Dedifferentiated amniotic fluid mesenchymal stem cell (primary cell): Measurements from ENCODE around the gene SPTBN5.

Experiments
- DNase-seq: peaks from one replicate; pipeline ENCODE4 v3.0.0-alpha.2; 2016; ENCODE audit errors: extremely low spot score

SPTBN5 gene

DNA sequence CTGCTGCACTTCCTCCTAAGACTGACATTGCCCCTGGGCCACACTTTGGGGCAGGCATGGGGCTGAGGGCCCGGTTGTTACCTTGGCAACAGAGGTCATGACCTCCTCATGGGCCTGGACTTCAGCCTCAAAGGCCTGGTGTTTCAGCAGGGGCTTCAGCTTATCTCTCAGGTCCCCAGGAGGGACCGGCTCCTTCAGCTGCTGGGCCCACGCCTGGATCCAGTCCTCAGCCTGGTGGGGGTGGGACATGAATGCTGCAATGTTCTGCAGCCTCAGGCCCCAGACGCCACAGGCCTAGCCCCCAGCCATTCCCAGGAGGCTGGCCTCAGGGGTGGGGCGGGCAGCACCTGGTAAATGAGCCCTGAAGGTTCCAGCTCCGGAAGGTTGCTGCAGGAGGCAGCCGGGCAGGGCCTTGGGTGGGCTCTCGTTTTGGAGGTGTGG lies 27.6 kb downstream of the SPTBN5 start:
- DNase-seq = no peak

DNA sequence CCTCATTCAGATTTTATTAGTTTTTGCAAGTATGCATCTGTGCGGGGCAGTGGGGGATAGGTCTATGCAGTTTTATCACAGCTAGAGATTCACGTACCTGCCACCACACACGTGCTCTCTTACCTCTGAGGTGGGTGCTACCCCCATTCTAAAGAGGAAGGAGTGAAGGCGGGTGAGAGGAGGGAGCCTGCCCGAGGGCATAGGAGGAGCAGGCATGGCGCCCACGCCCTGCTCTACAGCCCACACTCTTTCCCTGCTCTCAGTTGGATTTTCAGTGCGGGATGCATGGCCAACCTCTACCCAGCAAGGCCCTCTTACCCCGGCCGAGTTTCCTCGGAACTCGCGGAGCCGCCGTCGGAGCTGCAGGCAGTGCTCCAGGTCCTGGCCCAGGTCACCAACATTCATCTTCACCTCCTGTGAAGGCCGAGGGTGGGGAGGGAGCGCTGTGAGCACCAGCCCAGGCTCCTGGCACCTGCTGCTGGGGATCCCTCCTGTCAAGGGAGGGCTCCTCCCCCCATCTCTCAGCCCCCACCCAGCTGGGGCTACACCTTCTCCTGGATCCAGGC lies 28.3 kb downstream of the SPTBN5 start:
- no peak for DNase-seq

DNA sequence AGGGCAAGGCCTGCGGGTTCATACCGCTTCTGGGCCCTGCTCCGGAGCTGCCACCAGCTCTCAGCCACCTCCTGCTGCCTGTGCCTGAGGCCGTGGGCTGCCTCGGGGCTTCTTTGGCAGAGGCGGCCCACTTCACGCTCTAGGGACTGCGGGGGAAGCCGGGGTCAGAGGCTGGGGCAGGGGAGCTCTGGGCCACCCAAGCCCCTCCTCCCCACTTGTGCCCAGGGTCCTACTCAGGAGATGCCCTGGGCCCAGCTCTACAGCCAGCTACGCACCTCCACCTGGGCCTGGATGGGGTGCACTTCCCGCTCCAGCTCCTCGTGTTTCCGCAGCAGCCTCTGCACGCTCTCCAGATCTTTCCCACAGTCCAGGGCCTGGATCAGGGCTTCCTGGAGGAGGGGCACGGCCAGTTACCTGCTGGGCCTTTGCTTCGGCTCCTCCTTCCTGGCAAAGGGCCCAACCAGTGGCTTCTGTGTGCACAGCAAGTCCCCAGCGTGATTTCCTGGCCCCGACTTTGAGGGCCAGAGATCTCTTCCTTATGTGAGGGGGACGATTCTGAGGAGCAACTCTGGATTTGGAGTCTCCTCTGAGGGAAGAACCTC lies 31.2 kb downstream of the SPTBN5 start:
- DNase-seq = no peak

DNA sequence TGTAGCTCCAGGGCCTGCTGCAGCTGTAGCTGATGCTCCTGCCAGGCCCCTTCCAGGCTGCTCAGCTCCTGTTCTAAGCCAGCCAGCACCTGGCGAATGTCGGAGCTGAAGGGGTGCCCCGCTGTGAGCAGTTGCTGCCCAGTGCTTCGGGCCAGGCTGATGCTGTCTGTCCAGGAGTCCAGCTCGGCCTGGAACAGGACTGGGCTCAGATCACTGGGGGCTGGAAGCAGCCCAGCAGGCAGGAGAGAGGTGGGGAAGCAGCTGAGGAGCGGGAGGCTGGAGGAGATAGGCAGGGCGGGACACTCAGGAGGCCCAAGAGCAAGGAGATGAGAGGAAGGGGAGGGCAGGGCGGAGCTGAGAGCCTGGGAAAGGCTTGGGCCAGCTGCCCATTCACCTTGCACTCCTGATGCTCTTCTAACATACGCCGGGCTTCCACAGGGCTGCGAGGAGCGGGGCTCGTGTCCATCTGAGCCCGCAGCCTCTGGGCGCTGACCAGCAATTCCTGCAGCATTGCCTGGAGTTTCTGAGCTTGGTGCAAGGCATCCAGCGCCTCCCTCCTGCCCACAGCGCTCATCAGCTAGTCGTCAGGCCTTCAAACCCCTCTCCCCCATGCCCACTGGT lies 32.0 kb downstream of the SPTBN5 start:
- DNase-seq = no peak

DNA sequence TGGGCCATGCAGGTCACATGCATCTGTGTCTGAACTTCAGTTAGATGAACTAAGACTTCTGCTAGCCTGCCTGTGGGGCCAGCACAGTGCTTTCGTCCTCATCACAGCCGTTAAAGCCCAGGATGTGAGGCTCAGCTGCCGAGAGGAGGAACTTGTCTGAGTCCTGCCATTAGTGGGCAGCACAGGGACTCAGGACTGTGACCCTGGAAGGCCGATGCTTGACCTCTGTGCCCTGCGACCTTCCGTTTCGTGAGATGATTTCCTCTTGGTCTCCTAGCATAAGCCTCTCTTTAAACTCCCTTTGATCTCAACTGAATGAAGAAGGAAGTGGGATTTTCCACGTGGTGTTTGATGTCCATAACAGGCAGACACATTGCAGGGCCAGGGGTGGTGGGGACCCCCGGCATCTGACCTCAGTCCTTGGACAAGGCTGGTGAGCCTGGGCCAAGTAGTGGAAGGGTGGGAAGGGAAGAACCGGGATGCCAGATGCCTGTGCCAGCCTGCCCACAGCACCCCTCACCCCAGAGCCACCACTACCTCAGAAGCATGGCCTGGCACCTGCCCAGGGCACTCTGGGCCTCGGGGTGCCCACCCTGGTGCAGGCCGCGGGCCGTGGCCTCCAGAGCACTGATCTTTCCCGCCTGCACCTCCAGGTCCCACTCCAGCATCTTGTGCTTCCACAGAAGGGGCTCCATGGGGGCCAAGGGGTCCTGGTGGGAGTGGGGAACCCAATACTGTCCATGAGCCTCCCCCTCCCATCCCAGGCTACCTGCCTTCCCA lies 33.6 kb downstream of the SPTBN5 start:
- no peak for DNase-seq

DNA sequence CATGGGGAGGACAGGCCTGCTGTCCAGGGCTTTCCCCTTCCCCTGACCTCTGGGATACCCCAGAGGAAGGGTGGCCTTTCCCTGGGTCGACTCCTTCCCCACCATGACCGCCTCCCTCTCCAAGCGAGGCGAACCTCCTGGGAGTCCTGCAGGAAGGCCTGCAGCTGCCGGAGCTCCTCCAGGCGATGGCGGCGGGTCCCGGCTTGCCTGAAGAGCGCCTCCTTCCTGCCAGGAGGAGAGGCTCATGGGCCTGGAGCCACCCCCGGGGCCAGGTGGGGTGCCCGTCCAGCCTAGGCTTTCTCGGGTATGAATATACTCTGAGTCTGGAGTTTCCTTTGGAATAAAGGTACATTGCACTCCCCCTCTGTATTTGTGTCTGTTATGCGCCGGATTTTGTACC lies 35.1 kb downstream of the SPTBN5 start:
- DNase-seq = no peak

DNA sequence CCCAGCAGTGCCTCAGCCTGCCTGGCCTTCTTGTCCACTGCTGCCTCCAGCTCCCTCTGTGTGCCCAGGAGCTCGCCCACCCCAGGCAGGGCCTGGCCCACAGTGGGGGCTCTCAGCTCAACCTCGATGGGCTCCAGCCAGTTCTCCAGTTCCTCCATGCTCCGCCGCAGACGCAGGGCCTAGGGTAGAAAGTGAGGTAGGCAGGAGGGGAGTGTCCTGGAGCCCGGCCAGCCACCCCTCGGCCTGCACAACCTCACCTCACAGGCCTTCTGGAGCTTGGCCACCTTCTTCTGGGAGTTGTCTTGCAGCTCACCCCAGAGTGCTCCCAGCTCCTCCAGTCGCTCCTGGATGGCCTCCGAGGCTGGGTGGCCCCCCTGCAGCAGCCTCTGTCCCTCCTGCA lies 36.5 kb downstream of the SPTBN5 start:
- no peak for DNase-seq

DNA sequence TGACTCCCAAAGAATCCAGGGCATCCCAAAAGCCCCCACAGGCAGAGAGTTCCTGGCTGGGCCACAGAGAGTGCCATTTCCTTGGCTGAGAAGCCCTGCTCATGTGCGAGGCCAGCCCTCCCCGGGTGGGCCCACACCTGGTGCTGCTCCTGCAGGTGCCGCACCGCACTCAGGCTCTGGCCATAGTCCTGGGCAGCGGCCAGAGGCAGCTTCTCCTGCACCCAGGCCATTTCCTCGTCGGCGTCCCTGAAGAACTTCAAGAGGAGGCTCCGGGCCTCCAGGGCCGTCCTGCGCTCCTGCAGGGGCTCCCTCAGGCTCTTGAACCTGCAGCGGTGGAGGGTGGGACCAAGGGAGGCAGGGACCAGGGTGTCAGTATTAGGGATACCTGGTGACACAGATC lies 37.1 kb downstream of the SPTBN5 start:
- DNase-seq = no peak

DNA sequence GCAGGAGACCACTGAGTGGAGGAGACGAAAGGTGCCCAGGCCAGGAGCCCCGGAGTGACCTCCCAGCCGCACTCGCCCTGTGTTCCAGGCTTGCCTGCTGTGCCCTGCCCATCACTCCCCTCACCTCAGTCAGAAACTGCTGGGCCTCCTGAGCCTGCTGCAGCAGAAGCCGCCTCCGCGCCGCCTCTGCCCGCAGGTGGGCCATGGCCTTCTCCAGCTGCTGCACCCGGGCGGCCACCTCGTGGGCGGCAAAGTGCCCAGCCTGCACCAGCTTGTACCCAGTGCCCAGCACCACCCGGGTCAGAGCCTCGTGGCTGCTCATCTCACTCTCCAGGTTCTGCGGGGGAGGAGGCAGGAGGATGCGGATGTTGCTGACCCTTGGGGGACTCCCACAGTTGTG lies 37.6 kb downstream of the SPTBN5 start:
- DNase-seq = no peak

DNA sequence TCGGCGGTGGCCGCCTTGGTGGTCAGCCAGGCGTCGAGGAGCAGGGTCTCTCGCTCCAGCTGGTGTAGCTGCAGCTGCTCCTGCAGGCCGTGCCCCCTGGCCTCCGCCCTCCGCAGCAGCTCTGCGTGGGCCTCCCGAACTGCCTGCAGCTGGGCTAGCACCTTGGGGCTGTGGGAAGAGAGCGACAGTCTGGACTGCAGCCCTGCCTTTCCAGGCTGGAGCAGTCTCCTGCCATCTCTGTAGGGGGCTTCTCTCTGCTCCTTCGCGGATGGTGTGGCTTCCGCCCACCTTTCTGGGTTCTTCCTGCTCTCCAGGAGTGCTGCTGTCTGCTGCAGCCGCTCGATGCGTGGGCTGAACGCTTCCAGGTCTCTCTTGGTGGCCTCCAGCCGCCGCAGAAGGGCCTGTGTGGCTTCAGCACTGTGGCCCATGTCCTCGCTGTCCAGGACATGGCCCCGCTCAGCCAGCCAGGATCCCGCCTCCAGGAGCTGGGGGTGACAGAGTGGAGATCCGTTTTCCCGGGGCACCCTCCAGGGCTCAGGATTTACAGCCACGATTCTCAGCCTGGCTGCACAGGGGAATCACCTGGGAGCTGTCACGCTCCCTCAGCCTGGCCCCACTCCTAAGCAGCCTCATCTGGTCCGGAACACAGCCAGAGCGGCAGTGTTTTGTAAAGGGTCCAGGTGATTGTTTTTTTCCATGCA lies 38.4 kb downstream of the SPTBN5 start:
- no peak for DNase-seq

DNA sequence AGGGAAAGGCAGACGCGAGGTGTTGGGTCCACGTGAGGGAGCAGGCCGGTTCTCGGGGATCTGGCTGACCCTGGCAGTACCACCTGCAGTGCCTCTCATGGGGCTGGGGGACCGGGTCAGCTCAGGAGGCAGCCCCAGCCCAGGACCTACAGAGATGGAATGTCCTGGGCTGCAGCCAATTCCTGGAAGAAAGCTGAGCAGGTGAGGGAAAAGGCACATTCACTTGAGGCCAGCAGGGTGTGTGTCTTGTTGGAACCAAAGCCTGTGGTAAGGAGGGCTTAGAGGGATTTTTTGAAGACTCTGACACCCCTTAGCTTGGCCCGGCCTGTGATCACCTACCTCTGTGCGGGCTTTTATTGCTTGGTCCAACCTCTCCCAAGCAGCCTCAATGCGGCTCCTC lies 39.4 kb downstream of the SPTBN5 start:
- no peak for DNase-seq

DNA sequence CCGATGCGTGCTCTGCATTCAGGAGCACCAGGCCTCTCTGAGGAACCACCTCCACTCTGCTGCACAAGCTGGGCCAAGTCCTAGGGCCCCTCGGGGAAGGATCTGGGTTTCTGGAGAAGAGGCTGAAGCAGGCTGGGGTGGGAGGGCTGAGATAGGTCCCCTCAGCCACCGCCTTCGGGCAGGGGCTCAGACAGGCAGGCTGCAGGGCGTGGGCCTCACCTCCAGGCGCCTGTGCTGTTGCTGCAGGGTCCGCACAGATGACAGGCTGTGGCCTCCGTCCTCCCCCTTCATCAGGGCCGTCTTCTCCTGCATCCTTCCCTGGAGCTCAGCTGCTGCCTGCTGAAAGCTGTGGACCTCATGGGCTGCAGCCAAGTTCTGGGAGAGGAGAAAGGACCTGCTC lies 40.0 kb downstream of the SPTBN5 start:
- no peak for DNase-seq

DNA sequence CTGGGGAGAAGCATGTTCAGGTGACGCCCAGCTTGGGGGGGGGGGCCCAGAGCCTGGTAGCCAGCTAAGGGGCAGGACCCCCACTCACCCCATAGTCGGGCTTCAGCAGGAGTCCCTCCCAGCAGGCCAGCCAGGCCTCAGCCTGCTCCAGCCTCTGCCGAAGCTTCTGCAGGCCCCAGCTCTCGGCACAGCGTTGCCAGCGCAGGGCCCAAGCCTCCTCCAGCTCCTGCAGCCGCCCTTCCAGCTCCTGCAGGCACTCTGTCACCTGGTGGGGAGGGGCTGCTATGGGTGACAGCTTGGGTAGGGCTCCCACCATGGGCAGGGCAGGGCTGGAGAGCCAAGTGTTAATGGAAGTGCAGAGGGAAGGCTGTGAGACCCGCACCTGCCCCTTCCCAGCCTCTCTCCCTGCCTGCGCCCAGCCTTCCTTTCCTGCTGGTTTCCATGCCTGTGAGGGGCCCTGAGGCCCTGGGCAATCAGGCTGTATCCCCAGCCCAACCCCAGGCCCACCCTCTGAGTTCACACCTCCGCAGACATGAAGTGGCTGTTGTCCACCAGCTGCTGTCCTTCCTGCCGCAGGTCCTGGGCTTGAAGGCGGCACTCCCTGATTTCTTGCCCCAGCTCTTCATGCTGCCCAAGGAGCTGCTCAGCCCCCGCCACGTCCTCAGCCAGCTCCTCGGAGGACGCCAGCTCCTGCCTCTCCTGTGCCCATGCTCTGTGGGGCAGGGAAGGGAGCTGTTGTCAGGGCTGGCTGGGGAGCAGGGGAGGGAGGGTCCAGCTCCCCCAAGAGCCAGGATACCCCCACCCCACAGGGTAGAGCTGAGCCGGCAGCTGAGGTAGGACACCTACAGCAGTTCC lies 40.9 kb downstream of the SPTBN5 start:
- no peak for DNase-seq

DNA sequence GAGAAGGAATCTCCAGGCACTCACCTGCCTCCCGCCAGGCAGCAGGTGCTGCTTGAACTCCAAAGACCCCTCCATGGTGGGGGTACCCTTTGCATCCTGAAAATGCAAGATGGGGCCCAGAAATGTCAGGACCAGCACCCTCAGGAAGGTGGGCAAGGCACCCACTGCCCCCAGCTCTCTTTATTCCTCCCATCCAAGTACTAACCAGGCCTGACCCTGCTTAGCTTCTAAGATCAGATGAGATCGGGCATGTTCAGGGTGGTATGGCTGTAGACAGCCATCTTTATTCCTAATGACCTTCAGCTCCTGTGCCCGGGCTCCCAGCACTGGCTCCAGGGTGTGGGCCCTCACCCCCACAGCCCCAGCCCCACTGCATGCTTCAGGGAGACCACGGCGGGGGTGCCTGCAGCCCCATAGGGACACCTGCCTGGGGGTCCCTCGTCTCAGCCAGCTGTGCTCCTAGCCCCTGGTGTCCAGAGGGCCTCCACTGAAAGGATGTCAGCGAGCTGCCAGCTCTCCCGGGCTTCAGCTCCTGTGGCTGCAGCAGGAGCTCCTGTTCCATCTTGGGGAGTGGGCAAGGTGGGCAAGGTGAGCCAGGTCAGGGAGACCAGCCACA lies 42.0 kb downstream of the SPTBN5 start:
- no peak for DNase-seq

DNA sequence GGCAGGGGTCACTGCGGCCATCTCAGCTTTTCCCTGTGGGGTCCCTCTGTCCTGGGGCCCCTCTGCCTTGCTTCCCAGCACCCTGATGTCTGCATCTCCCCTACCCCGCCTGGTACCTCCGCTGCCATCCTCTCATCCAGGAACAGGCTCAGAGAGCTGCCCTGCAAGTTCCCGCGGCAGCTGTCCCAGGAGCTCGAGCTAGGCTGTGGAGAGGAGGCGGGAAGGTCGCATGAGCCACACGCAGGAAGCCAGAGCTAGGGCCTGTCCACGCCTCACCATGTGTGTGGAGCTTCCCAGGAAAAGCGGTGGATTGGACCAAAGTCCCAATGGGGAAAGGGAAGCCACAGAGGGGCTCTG lies 42.7 kb downstream of the SPTBN5 start:
- DNase-seq = no peak

DNA sequence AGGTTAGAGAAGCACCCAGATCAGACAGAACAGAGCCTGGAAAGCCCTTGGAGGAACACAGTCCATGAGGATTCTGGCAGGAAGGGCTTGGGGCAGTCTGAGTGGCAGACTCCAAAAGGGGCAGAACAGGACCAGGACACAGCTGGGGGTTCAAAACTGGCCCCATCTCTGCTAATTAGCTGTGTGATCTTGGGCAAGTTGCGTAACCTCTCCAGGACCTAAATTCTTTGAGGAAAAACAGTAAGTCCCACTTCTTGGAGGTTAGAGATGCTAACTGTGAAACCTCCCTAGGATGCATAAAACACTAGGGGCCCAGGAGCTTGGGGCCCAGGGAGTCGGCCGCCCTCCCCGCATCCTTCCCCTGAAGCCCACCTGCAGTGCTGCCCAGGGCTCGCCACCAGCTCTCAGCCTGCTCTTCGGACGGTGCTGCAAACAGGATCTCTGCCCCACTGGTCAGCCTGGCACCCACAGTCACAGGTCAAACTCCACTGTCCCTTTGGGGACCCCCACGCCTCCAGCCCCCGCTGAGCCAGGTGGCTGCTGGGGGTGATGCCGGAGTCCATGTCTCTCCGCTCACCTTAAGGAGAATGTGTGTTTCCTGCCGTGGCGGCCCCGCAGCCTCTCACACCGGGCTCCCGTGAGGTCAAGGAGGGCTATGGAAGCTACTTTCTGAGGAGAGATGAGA lies 43.2 kb downstream of the SPTBN5 start:
- no peak for DNase-seq

DNA sequence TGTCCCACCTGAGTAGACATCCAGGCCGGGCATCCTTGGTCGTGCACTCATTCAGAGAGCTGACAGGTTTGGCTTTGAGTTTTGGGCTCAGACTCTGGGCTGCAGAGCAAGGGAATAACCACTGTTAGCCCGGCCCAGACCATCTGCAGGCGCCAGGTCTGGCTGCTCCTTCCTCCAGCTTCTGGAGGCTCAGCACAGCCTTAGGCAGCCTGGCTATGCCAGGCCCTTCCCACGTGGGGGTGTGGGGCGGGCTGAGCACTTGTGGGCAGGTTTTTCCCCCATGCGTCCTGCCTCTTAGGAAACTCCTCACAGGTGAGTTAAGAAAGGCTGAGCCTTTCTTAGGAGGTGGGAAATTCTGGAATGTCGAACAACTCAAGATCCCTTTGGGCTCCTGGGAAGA lies 44.0 kb downstream of the SPTBN5 start:
- DNase-seq = no peak

DNA sequence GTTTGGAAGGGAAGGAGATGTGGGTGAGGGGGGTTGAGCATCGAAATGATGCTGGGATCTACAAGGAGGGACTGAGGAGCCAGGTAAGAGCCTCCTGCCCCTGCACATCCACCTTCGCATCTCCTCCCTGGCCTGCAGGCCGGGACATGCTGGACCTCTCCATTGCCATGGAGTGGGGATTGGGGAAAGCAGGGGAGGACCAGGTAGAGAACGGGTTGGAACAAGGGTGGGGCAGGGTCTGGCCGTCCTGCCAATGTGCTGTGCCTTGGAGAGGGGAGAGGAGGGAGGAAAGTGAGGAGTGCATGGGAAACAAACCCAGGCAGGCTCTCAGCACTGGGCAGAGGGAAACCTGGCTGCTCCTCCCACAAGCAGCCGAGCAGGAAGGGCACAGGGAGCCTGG lies 44.6 kb downstream of the SPTBN5 start:
- DNase-seq = no peak

DNA sequence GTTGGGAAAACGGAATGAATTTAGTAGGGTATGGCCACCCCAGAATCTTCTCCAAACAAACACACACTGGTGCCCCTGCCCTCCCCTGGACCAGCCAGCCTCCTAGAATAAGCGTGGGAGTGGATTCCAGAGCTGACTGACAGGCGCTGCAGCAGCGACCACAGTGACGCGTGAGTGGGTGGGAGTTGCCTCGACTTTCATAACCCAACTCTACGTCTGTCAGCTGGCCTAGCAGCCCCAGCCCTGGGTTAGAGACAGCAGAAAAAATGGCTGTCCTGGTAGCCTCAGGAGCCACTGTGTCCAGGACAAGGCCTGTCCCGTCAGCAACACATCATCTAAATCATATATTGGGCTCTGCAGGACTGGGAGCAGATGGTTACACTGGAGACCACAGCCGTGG lies 45.2 kb downstream of the SPTBN5 start:
- no peak for DNase-seq

DNA sequence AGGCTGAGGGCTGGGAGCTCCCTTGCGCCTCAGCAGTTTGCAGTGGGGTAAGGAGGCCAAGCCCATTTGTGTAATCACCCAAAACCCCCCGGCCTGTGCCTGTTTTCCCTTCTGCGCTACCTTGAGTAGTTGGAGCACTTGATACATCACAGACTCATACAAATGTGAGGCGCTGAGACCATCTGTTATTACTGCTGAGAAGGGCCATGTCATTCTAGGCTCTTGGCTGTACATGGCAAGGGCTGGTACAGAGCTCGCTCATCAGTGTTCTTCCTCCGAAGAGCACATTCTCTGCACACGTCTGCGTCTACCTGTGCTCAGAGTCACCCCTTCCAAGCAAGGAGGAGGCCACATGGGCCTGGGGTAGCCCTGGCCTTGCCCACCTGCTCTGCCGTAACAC lies 45.9 kb downstream of the SPTBN5 start:
- DNase-seq = no peak
